SK-N-SH (cell line): ENCODE results near the gene ADGRD2.

Experiments used
- CTCF ChIP-seq: fragments of 200-600 bp; sonication (generic); IDR thresholded peaks from 2 replicates; pipeline ENCODE4 v1.6.1; 2017; ENCODE audit warnings: antibody characterized with exemption, mild to moderate bottlenecking, moderate library complexity
- EP300 ChIP-seq, 2 experiments: IDR thresholded peaks; 2 replicates each; pipeline versions ENCODE4 v1.4.0 to v1.6.1; 2012; ENCODE audit warnings: borderline replicate concordance in 1 of 2, low read depth in 1 of 2, low read length in 1 of 2
- RCOR1 ChIP-seq: fragments of 150-350 bp; IDR thresholded peaks from 2 replicates; pipeline ENCODE4 v1.6.1; 2017; ENCODE audit warnings: antibody characterized with exemption, low read length
- SMC3 ChIP-seq: IDR thresholded peaks from 2 replicates; pipeline ENCODE4 v1.6.1; 2012; ENCODE audit warnings: low read depth, low read length, improper control_type of control experiment
- YY1 ChIP-seq: IDR thresholded peaks from 2 replicates; pipeline ENCODE4 v1.4.0; 2012; ENCODE audit warnings: low read depth, mild to moderate bottlenecking
- TF ChIP-seq, protein P1 (sequence below): IDR thresholded peaks from 2 replicates; pipeline ENCODE4 v1.4.0; 2012; ENCODE audit warnings: low read depth, borderline replicate concordance
- TF ChIP-seq, protein P2 (sequence below): fragments of 150-350 bp; IDR thresholded peaks from 2 replicates; pipeline ENCODE4 v1.6.1; 2016; ENCODE audit warnings: mild to moderate bottlenecking, low read depth, low read length

GRCh38 chr9:124470726-124471125 lies 20.5 kb downstream of the ADGRD2 start:
- TF ChIP-seq CTCF (no peak), EP300 (IDR thresholded peaks at IDR 0.05; ENCODE audit: borderline replicate concordance in 1 of 2, low read depth in 1 of 2, low read length in 1 of 2) (no peak), YY1 (no peak), RCOR1 (no peak), SMC3 (no peak)
- TF ChIP-seq, protein P1, sequence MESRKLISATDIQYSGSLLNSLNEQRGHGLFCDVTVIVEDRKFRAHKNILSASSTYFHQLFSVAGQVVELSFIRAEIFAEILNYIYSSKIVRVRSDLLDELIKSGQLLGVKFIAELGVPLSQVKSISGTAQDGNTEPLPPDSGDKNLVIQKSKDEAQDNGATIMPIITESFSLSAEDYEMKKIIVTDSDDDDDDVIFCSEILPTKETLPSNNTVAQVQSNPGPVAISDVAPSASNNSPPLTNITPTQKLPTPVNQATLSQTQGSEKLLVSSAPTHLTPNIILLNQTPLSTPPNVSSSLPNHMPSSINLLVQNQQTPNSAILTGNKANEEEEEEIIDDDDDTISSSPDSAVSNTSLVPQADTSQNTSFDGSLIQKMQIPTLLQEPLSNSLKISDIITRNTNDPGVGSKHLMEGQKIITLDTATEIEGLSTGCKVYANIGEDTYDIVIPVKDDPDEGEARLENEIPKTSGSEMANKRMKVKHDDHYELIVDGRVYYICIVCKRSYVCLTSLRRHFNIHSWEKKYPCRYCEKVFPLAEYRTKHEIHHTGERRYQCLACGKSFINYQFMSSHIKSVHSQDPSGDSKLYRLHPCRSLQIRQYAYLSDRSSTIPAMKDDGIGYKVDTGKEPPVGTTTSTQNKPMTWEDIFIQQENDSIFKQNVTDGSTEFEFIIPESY, result no peak
- TF ChIP-seq, protein P2, sequence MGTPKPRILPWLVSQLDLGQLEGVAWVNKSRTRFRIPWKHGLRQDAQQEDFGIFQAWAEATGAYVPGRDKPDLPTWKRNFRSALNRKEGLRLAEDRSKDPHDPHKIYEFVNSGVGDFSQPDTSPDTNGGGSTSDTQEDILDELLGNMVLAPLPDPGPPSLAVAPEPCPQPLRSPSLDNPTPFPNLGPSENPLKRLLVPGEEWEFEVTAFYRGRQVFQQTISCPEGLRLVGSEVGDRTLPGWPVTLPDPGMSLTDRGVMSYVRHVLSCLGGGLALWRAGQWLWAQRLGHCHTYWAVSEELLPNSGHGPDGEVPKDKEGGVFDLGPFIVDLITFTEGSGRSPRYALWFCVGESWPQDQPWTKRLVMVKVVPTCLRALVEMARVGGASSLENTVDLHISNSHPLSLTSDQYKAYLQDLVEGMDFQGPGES, result no peak
